Activated CD8-positive, alpha-beta memory T cell treated with anti-CD3 and anti-CD28 coated beads for 1 hour (primary cell): ENCODE measurements around the gene CEP164.

ENCODE experiments used
- DNase-seq, 2 donors: peaks; one replicate each; pipeline ENCODE4 v3.0.0-alpha.2; 2020; ENCODE audit warnings: low read depth in 1 of 2; ENCODE audit errors: extremely low read depth in 1 of 2

CEP164 gene

GRCh38 chr11:117356126-117356890 is 28.7 kb downstream of the CEP164 start:
- no peak for DNase-seq

GRCh38 chr11:117361432-117361831 is 33.8 kb downstream of the CEP164 start:
- DNase-seq = no peak

GRCh38 chr11:117366248-117366647 is 38.6 kb downstream of the CEP164 start:
- DNase-seq = no peak

- no peak for DNase-seq
Observed at GRCh38 chr11:117366875-117367274, 39.2 kb downstream of the CEP164 start.

DNA sequence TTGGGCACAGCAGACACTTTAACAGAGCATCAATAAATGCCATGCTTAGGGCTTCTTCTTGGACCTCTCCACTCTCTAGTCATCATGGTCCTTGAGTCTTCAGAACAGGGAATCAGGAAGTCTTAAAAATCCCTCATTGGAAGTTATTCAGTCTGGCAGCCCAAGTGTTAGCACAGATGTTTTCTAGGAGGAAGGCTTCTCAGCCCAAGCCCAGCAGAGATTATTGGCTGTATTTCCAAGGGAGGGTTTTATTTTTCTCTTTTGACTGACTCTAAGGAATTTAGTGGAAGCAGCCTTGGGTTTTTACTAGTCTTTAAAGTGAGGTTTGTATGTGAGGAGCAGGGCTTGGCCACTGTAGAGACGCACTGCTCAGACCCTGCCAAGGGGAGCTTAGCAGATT is 41.9 kb downstream of the CEP164 start:
- no peak for DNase-seq

GRCh38 chr11:117371453-117371852 is 43.8 kb downstream of the CEP164 start:
- DNase-seq = no peak

DNA sequence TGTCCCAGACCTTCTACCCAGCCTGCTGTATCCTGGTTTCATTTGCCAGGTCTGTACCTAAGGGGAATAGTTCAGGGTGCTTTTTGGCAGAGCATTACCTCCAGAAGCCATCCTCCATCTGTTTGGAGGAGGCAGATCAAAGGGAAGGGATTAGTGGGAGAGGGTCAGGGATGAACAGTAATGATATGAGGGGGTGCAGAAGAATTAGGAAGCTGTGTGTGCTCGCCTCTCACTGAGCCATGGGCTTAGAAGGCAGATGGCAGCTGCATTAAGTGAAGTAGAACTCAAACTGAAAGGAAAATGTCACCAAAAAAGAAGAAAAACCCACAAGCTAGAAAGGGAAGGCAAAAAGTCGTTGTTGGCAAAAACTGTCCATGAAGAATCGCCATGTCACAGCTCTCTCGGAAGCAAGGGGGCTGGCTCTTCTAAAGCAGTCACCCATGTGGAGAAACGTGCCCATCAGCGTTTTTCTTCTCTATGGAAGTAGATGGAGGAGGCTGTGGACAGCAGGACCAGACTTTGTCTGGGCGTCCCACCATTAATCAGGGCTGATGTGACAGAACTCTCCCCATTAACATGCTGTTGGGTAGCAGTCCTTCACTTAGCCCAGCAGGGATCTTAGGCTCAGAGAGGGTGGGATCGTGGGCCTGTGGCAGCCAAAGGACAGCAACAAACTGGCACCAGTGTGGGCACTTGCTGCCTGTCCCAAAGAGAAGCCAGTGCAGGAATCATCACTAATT is 46.8 kb downstream of the CEP164 start:
- DNase-seq = no peak

- no peak for DNase-seq
Observed at GRCh38 chr11:117375960-117376359, 48.3 kb downstream of the CEP164 start.

DNA sequence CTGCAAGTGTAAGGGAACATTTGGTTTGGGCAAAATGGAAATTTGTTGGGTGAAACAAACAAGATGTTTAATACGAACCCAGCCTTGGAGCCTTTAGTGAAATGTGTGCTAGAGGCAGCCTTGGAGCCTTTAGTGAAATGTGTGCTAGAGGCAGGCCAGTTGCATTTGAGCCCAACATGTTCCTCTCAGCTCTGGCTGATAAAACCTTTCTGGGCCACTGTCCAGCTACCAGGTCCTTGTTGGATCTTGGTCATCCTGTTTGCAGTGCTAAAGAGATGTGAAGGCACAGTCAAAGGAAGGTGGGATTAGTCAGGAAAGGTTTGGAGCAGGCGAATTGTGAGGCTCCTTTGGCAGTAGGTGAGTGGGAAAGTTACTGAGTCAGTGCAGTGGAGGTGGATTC is 48.9 kb downstream of the CEP164 start:
- no peak for DNase-seq

GRCh38 chr11:117378976-117379865 is 51.6 kb downstream of the CEP164 start:
- no peak for DNase-seq

GRCh38 chr11:117380676-117381075 is 53.0 kb downstream of the CEP164 start:
- no peak for DNase-seq

- no peak for DNase-seq
Observed at GRCh38 chr11:117381481-117382387, 54.1 kb downstream of the CEP164 start.

- DNase-seq = no peak
Observed at GRCh38 chr11:117382746-117383145, 55.1 kb downstream of the CEP164 start.

- DNase-seq = no peak
Observed at GRCh38 chr11:117384045-117384444, 56.4 kb downstream of the CEP164 start.

GRCh38 chr11:117385471-117385870 is 57.8 kb downstream of the CEP164 start:
- DNase-seq = no peak

GRCh38 chr11:117385906-117386305 is 58.3 kb downstream of the CEP164 start:
- no peak for DNase-seq

- DNase-seq = no peak
Observed at GRCh38 chr11:117387992-117388755, 60.5 kb downstream of the CEP164 start.

DNA sequence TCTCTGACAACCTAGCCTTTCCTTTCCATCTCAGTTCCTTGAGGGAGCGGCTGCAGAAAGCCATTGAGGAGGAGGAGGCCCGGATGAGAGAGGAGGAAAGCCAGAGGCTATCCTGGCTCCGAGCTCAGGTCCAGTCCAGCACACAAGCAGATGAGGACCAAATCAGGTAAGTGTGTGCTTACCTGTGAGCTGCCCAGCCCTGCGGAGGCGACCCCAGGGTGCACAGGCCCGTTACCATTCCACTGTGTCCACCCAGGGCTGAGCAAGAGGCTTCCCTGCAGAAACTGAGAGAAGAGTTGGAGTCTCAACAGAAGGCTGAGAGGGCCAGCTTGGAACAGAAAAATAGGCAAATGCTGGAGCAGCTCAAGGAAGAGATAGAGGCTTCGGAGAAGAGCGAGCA is 63.1 kb downstream of the CEP164 start:
- no peak for DNase-seq

DNA sequence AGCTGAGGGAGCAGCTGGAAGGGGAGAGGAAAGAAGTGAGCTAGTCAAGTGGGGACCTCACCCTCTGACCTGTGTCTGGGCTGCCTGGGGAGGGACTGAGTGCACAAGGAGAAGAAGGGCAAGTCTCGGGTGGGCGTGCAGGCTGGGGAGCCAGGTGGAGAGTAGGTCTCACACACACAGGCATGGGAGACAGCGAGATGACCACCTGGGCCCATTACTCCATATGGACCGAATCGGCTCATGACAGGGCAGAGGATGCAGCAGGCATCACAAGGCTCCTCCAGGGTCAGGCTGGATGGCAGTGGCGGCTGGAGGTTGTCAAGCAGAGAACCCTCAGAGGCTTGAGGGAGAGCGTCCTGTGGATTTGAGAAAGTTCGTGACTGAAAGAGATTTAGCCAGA is 63.5 kb downstream of the CEP164 start:
- no peak for DNase-seq
